Testis (tissue), 3 donors: Measurements from ENCODE around the gene PACS1. TPM values are rescaled to one million over a fixed set of nuclear protein-coding genes. Genes with fewer than 3 reads are reported as not detected.

ENCODE experiments used
- DNase-seq: peaks from one replicate; pipeline ENCODE4 v3.0.0-alpha.2; 2019
- H3K27ac ChIP-seq, 2 donors: fragments of 200-600 bp; sonication (generic); one replicate each; pipeline ENCODE4 v1.5.1; 2019
- H3K27me3 ChIP-seq: fragments of 200-600 bp; sonication (generic); one replicate; pipeline ENCODE4 v1.5.1; 2019
- H3K36me3 ChIP-seq: fragments of 200-600 bp; sonication (generic); one replicate; pipeline ENCODE4 v1.5.1; 2017; ENCODE audit warnings: low read depth; ENCODE audit errors: missing control alignments
- H3K4me1 ChIP-seq: fragments of 200-600 bp; sonication (generic); one replicate; pipeline ENCODE4 v1.5.1; 2019
- H3K4me3 ChIP-seq, 2 donors: fragments of 200-600 bp; sonication (generic); one replicate each; pipeline ENCODE4 v1.5.1; 2017 to 2019
- H3K9me3 ChIP-seq: fragments of 200-600 bp; sonication (generic); one replicate; pipeline ENCODE4 v1.5.1; 2017
- CTCF ChIP-seq, 3 experiments: fragments of 450-650 bp in 2 of 3; fragments of 200-600 bp in 1 of 3; sonication (generic) in 1 of 3; IDR thresholded peaks; one replicate each; pipeline ENCODE4 v1.5.1; 2016 to 2019; ENCODE audit warnings: antibody characterized with exemption in 3 of 3, mild to moderate bottlenecking in 2 of 3, moderate library complexity in 1 of 3
- POLR2A ChIP-seq: fragments of 450-650 bp; IDR thresholded peaks from one replicate; pipeline ENCODE4 v1.6.1; 2017; ENCODE audit warnings: antibody characterized with exemption, mild to moderate bottlenecking, moderate library complexity
- WGBS, 2 donors: methylation state at CpG; one replicate each; pipeline ENCODE4 v1.1.5; 2018; 5-methylcytosine and 5-hydroxymethylcytosine counted together
- intact Hi-C: fragments of 100-400 bp; cut with DNase I; formaldehyde crosslinking; loops from one replicate; pipeline ENCODE4 v1.15.1; 2023; ENCODE audit warnings: low total_unique reads
- polyA plus RNA-seq: library from polyadenylated mRNA; stranded (reverse); fragments of 350-450 nt; fragmentation: Illumina TruSeq; extraction: RNeasy Lipid Tissue Mini Kit (QIAGEN cat#74804); gene quantifications from one replicate; pipeline ENCODE4 v1.2.3, GENCODE V29; 2014; ENCODE audit warnings: low read depth, low replicate concordance; ENCODE audit not compliant: insufficient read depth
- total RNA-seq, 2 donors: library from RNA; depleted of rRNA; stranded (reverse); fragments of >200 nt; gene quantifications; one replicate each; pipeline ENCODE4 v1.2.3, GENCODE V29; 2016

The PACS1 gene
- total and polyA plus RNA-seq, 3 donors from 2014 or later, result 111 to 131 (median 130) TPM

DNA sequence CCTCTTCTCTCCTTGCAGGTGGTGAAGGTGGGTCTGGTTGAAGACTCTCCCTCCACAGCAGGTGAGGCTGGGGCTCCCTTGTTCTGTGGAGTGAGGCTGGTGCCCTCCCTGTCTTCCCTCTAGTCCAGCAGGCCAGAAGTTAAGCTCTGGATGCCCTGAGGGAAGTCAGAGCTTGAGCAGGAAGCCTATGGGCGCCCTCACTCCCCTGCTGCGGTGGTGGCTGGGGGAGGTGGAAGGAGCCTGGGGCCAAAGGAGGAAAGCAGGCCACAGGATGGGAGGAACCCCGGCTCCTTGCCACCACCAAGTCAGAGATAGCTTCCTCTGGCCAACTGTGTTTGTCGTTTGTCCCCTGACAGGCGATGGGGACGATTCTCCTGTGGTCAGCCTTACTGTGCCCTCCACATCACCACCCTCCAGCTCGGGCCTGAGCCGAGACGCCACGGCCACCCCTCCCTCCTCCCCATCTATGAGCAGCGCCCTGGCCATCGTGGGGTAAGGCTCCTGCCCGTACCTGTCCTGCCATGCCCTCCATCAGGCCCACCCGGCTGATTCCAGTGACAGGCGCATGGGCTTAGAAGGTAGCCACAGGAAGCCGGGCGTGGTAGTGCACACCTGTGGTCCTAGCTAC is 168.8 kb downstream of the PACS1 start:
- TF ChIP-seq POLR2A (no peak), CTCF (IDR thresholded peaks at IDR 0.05) (no peak)
- Histone ChIP-seq H3K27me3 (no peaks in the 10 kb centered on the region), H3K4me1 (peaks cover 13% of the 10 kb centered on the region), H3K36me3 (no peaks in the 10 kb centered on the region), H3K4me3 (no peak overlapping the region), H3K27ac (no peak overlapping the region), H3K9me3 (no peaks in the 10 kb centered on the region)
- no peak for DNase-seq
- 93% methylated on average over 17 of the region's 17 CpGs; no CpG with 5 or more reads in 1 of the 2 donors for WGBS, 2 donors
- intact Hi-C loops, result no loop called here

GRCh38 chr11:66239511-66239910 is 169.4 kb downstream of the PACS1 start:
- 91 to 92% methylated on average over 3 of the region's 3 CpGs for WGBS, 2 donors
- Histone ChIP-seq H3K36me3 (no peaks in the 10 kb centered on the region), H3K4me3 (no peak overlapping the region), H3K9me3 (no peaks in the 10 kb centered on the region), H3K27me3 (no peaks in the 10 kb centered on the region), H3K4me1 (peaks cover 13% of the 10 kb centered on the region), H3K27ac (no peak overlapping the region)
- intact Hi-C loops, result no loop called here
- no peak for DNase-seq
- TF ChIP-seq CTCF (IDR thresholded peaks at IDR 0.05), result no peak
- no peak for TF ChIP-seq POLR2A

DNA sequence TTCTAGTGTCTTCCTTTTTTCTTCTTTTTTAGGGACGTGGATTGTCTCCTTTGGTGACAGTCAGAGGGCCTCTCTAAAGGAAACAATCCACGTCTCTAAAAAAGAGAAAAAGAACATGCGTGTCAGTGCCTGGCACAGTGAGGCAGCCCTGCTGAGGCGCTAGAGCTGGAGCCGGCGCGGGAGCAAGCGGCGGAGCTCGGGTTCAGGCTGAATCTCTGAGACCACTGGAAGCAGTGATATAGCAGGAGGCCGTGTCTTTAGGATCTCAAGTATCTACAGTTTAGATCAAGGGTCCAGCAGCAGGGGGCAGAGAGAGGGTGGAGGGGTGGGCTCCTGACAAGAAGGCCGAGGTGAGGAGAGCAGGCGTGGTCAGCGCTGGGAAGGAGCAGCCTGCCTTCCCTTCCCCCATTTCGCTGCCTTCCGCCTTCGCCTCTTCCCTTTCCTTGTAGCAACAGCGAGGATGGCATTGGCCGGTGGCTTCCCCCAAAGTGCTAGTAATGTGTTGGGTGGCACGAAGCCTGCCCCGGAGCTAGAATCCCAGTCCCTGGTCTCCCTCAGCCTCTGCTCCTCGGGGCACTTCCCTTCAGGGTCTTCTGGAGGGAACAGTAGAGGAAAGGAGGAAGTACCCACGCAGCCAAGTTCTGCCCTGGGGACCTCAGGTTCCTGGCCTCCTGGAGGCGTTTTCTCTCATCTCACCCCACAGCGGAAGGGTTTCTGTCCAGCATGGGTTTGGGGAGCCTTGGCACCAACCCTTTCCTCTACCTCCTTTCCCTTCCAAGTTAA is 170.1 kb downstream of the PACS1 start:
- Histone ChIP-seq H3K27ac (no peak overlapping the region), H3K36me3 (no peaks in the 10 kb centered on the region), H3K27me3 (no peaks in the 10 kb centered on the region), H3K4me3 (no peak overlapping the region), H3K9me3 (no peaks in the 10 kb centered on the region), H3K4me1 (peaks cover 13% of the 10 kb centered on the region)
- no peak for TF ChIP-seq CTCF (IDR thresholded peaks at IDR 0.05)
- no peak for TF ChIP-seq POLR2A
- DNase-seq, result no peak
- 91% methylated on average over 25 of the region's 25 CpGs for WGBS, 2 donors
- intact Hi-C loops, result no loop called here

- Histone ChIP-seq H3K4me3 (no peak overlapping the region), H3K36me3 (no peaks in the 10 kb centered on the region), H3K9me3 (no peaks in the 10 kb centered on the region), H3K27me3 (no peaks in the 10 kb centered on the region), H3K4me1 (peaks cover 13% of the 10 kb centered on the region), H3K27ac (no peak overlapping the region)
- TF ChIP-seq POLR2A (no peak), CTCF (IDR thresholded peaks at IDR 0.05) (no peak)
- DNase-seq, result no peak
- intact Hi-C loops, result no loop called here
- WGBS, 2 donors, result 82 to 88% methylated on average over 9 of the region's 9 CpGs
Measured at GRCh38 chr11:66240781-66241136, 170.7 kb downstream of the PACS1 start.
